ENCODE measurements around the gene TSC22D2. TPM values are rescaled to one million over a fixed set of nuclear protein-coding genes. Genes with fewer than 3 reads are reported as not detected.

The TSC22D2 gene
- total and polyA plus RNA-seq, 2 experiments from 2014 or later = 34.9 to 38.8 TPM

DNA sequence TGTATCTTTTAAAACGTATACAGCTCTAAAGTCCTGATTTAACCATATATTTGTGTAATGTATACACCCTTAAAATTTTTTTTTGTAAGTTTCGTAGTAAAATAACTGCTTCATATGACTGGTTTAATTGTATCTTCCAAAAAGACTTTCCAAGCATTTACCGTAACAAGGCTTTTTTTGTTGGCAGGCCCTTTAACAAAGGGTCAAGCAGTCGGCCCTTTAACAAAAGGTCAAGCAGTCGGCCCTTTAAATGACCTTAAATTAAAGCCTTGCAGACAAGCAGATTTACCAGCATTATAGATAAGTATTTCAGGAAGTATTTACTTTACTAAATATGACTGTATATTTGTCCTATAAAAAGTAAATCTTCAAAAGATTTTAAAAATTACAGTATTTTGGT lies 28.1 kb downstream of the TSC22D2 start:
- TF ChIP-seq EZH2 (IDR thresholded peaks at IDR 0.05; ENCODE audit: borderline replicate concordance) (no peak), EZH2phosphoT487 (IDR thresholded peaks at IDR 0.05; ENCODE audit: low read depth, severe bottlenecking, unreplicated experiment) (no peak)
- TF ChIP-seq, protein P1, sequence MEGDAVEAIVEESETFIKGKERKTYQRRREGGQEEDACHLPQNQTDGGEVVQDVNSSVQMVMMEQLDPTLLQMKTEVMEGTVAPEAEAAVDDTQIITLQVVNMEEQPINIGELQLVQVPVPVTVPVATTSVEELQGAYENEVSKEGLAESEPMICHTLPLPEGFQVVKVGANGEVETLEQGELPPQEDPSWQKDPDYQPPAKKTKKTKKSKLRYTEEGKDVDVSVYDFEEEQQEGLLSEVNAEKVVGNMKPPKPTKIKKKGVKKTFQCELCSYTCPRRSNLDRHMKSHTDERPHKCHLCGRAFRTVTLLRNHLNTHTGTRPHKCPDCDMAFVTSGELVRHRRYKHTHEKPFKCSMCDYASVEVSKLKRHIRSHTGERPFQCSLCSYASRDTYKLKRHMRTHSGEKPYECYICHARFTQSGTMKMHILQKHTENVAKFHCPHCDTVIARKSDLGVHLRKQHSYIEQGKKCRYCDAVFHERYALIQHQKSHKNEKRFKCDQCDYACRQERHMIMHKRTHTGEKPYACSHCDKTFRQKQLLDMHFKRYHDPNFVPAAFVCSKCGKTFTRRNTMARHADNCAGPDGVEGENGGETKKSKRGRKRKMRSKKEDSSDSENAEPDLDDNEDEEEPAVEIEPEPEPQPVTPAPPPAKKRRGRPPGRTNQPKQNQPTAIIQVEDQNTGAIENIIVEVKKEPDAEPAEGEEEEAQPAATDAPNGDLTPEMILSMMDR (IDR thresholded peaks at IDR 0.05; ENCODE audit: poor library complexity) = no peak
- H3K9me3 ChIP-seq (ENCODE audit: low read depth) = no peaks in the 10 kb centered on the region
- no peaks in the 10 kb centered on the region for H3K4me1 ChIP-seq (ENCODE audit: insufficient read depth)
- no peak overlapping the region for H3K4me2 ChIP-seq
- DNase-seq (ENCODE audit: low spot score) = no peak
- H2AFZ ChIP-seq = no peak overlapping the region
- peaks cover 100% of the 10 kb centered on the region for H3K79me2 ChIP-seq
- no peaks in the 10 kb centered on the region for H3K27me3 ChIP-seq
- WGBS (ENCODE audit: low lambda C conversion rate, missing lambda C conversion rate) = 67% methylated on average over 5 of the region's 5 CpGs
- H3K4me3 ChIP-seq = no peak overlapping the region
- no peaks in the 10 kb centered on the region for H3K9me2 ChIP-seq (replicated peaks; ENCODE audit: insufficient read depth)
- no peaks in the 10 kb centered on the region for H3K36me3 ChIP-seq (replicated peaks; ENCODE audit: insufficient read depth, low read depth)
- H3K27ac ChIP-seq = no peak overlapping the region
- peaks cover 75% of the 10 kb centered on the region for H4K20me1 ChIP-seq (ENCODE audit: insufficient read depth, poor library complexity, severe bottlenecking)

DNA sequence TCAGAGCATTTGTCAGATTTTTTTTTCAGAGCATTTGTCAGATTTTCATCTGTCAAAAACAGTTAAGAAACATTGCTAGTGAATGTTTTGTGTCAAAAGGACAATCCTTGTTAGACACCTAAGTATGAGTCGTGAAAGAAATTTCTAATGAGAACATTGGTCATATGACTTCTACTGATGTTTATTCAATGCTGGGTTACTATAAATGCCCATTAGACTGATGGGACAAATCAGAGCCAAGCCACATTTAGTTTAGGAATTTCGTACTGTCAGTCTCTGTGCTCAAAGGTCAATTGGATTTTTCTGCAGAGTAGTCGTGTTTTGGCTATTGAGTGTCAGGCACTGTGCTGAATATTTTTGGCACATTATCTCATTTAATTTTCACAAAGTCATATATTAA lies 31.6 kb downstream of the TSC22D2 start:
- Histone ChIP-seq H3K36me3 (replicated peaks; ENCODE audit: insufficient read depth, low read depth) (no peaks in the 10 kb centered on the region), H2AFZ (no peak overlapping the region), H3K9me3 (ENCODE audit: low read depth) (no peaks in the 10 kb centered on the region), H3K4me1 (ENCODE audit: insufficient read depth) (no peaks in the 10 kb centered on the region), H3K4me3 (no peak overlapping the region), H4K20me1 (ENCODE audit: insufficient read depth, poor library complexity, severe bottlenecking) (peaks cover 68% of the 10 kb centered on the region), H3K4me2 (no peak overlapping the region), H3K27me3 (no peaks in the 10 kb centered on the region), H3K9me2 (replicated peaks; ENCODE audit: insufficient read depth) (no peaks in the 10 kb centered on the region), H3K79me2 (peaks cover 100% of the 10 kb centered on the region), H3K27ac (no peak overlapping the region)
- TF ChIP-seq EZH2 (IDR thresholded peaks at IDR 0.05; ENCODE audit: borderline replicate concordance) (no peak), EZH2phosphoT487 (IDR thresholded peaks at IDR 0.05; ENCODE audit: low read depth, severe bottlenecking, unreplicated experiment) (no peak)
- TF ChIP-seq, protein P1 (IDR thresholded peaks at IDR 0.05; ENCODE audit: poor library complexity) = no peak
- 89% methylated on average over 3 of the region's 3 CpGs for WGBS (ENCODE audit: low lambda C conversion rate, missing lambda C conversion rate)
- no peak for DNase-seq (ENCODE audit: low spot score)

DNA sequence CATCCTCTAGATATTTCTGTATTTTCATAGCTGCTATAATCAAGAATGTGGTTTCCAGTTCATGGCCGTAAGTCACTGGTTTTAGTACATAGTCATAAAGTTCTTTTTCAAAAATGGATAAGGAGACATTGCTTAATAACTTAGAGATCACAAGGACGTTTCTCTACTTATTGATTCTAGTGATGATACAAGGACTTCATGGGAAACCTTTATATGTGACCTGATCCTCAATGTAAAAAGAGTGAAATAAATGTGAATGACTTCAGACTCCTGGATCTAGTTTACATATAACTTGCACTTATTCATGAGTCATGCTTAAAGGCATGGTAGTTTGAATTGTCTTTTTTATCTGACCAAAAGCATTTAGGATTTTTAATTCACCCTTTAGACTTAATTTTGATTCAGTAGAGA lies 35.2 kb downstream of the TSC22D2 start:
- Histone ChIP-seq H3K4me3 (no peak overlapping the region), H3K9me2 (replicated peaks; ENCODE audit: insufficient read depth) (no peaks in the 10 kb centered on the region), H2AFZ (no peak overlapping the region), H3K36me3 (replicated peaks; ENCODE audit: insufficient read depth, low read depth) (no peaks in the 10 kb centered on the region), H3K9me3 (ENCODE audit: low read depth) (no peaks in the 10 kb centered on the region), H3K4me1 (ENCODE audit: insufficient read depth) (no peaks in the 10 kb centered on the region), H3K79me2 (peaks cover 100% of the 10 kb centered on the region), H3K4me2 (no peak overlapping the region), H3K27ac (no peak overlapping the region), H3K27me3 (no peaks in the 10 kb centered on the region), H4K20me1 (ENCODE audit: insufficient read depth, poor library complexity, severe bottlenecking) (peaks cover 47% of the 10 kb centered on the region)
- DNase-seq (ENCODE audit: low spot score) = no peak
- TF ChIP-seq EZH2phosphoT487 (IDR thresholded peaks at IDR 0.05; ENCODE audit: low read depth, severe bottlenecking, unreplicated experiment) (no peak), EZH2 (IDR thresholded peaks at IDR 0.05; ENCODE audit: borderline replicate concordance) (no peak)
- TF ChIP-seq, protein P1 (IDR thresholded peaks at IDR 0.05; ENCODE audit: poor library complexity) = no peak
- WGBS (ENCODE audit: low lambda C conversion rate, missing lambda C conversion rate) = 83% methylated on average over 2 of the region's 2 CpGs

DNA sequence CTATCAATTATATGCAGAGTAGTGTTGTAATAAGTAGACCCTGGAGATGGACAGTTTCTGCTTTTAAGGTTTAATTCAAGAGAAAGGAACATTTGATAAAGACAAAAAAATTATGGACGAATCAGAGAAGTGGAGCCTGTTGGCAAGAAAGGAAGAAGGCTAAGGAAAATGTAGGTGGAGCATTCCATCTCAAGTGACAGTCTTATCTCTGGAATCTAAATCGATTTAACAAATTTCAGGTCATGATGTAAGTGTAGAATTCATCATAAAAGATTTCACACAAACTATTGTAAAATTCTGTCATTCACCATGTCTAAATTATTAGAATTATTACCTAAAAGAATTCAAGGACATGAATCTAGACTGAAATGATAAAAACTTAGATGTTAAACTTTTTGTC lies 36.3 kb downstream of the TSC22D2 start:
- Histone ChIP-seq H3K27me3 (no peaks in the 10 kb centered on the region), H2AFZ (no peak overlapping the region), H3K79me2 (peaks cover 100% of the 10 kb centered on the region), H3K9me3 (ENCODE audit: low read depth) (no peaks in the 10 kb centered on the region), H3K4me2 (no peak overlapping the region), H3K27ac (no peak overlapping the region), H3K4me3 (no peak overlapping the region), H3K4me1 (ENCODE audit: insufficient read depth) (peaks cover 10% of the 10 kb centered on the region), H3K36me3 (replicated peaks; ENCODE audit: insufficient read depth, low read depth) (no peaks in the 10 kb centered on the region), H3K9me2 (replicated peaks; ENCODE audit: insufficient read depth) (no peaks in the 10 kb centered on the region), H4K20me1 (ENCODE audit: insufficient read depth, poor library complexity, severe bottlenecking) (peaks cover 45% of the 10 kb centered on the region)
- no peak for DNase-seq (ENCODE audit: low spot score)
- 99% methylated on average over 2 of the region's 2 CpGs for WGBS (ENCODE audit: low lambda C conversion rate, missing lambda C conversion rate)
- TF ChIP-seq EZH2phosphoT487 (IDR thresholded peaks at IDR 0.05; ENCODE audit: low read depth, severe bottlenecking, unreplicated experiment) (no peak), EZH2 (IDR thresholded peaks at IDR 0.05; ENCODE audit: borderline replicate concordance) (no peak)
- TF ChIP-seq, protein P1 (IDR thresholded peaks at IDR 0.05; ENCODE audit: poor library complexity) = no peak
